ELR (cell line): ENCODE results near the gene STYXL1.
A peak's percentile ranks its signal among the peaks of the same experiment; 100 is the strongest.
"Not testable (repeated sequence)": the region's sequence is repeated elsewhere in the genome, so short reads cannot be mapped to it uniquely, and the experiment has no call there.

Source experiments
- DNase-seq: peaks from one replicate; pipeline ENCODE4 v3.0.0-alpha.2; 2015; ENCODE audit warnings: low read depth

The STYXL1 gene

GRCh38 chr7:76047811-76048667, at the start of gene STYXL1, which contains the start of gene MDH2:
STYXL1 (minus strand) TSS chr7:76048000; CDS start chr7:76030523, 17,477 bp downstream.
MDH2 (plus strand) TSS chr7:76048106; CDS start chr7:76048161, 55 bp downstream.
- DNase-seq: peak; percentile 96

GRCh38 chr7:76095908-76096307, 48.1 kb upstream of the STYXL1 start:
- DNase-seq: no peak

GRCh38 chr7:76094326-76094725, 46.5 kb upstream of the STYXL1 start:
- DNase-seq: not testable (repeated sequence)

- peak; percentile 38 for DNase-seq
Measured at GRCh38 chr7:76093531-76093930, 45.7 kb upstream of the STYXL1 start.

GRCh38 chr7:76091506-76091905, 43.7 kb upstream of the STYXL1 start:
- DNase-seq: no peak

- DNase-seq: no peak
Measured at GRCh38 chr7:76089865-76090475, 42.2 kb upstream of the STYXL1 start.

- DNase-seq: peak; percentile 95
Measured at GRCh38 chr7:76087362-76087791, 39.6 kb upstream of the STYXL1 start.

GRCh38 chr7:76086070-76086469, 38.3 kb upstream of the STYXL1 start:
- peak; percentile 79 for DNase-seq

GRCh38 chr7:76084115-76084514, 36.3 kb upstream of the STYXL1 start:
- not testable (repeated sequence) for DNase-seq

- DNase-seq: no peak
Measured at GRCh38 chr7:76080204-76080603, 32.4 kb upstream of the STYXL1 start.

- DNase-seq: peak; percentile 39
Measured at GRCh38 chr7:76077435-76077834, 29.6 kb upstream of the STYXL1 start.

- DNase-seq: no peak
Measured at GRCh38 chr7:76076995-76077394, 29.2 kb upstream of the STYXL1 start.

GRCh38 chr7:76074972-76075370, 27.2 kb upstream of the STYXL1 start:
- peak; percentile 66 for DNase-seq

GRCh38 chr7:76074306-76074971, 26.6 kb upstream of the STYXL1 start:
- no peak for DNase-seq

- no peak for DNase-seq
Measured at GRCh38 chr7:76073335-76073990, 25.7 kb upstream of the STYXL1 start.

GRCh38 chr7:76072243-76073148, 24.7 kb upstream of the STYXL1 start:
- DNase-seq: no peak

- no peak for DNase-seq
Measured at GRCh38 chr7:76071316-76072242, 23.8 kb upstream of the STYXL1 start.

GRCh38 chr7:76069238-76069638, 21.4 kb upstream of the STYXL1 start:
- peak; percentile 91 for DNase-seq

- DNase-seq: no peak
Measured at GRCh38 chr7:76066716-76067503, 19.1 kb upstream of the STYXL1 start.
